ENCODE measurements around the gene CDC42EP2. TPM values are rescaled to one million over a fixed set of nuclear protein-coding genes. Genes with fewer than 3 reads are reported as not detected.

CDC42EP2 gene
- total and polyA plus RNA-seq, 10 of the 15 experiments (the other 5 are each of a cell fraction or from before 2014, with no cell fraction given): 0.03 to 1.2 (median 0.09) TPM; not detected in 3

DNA sequence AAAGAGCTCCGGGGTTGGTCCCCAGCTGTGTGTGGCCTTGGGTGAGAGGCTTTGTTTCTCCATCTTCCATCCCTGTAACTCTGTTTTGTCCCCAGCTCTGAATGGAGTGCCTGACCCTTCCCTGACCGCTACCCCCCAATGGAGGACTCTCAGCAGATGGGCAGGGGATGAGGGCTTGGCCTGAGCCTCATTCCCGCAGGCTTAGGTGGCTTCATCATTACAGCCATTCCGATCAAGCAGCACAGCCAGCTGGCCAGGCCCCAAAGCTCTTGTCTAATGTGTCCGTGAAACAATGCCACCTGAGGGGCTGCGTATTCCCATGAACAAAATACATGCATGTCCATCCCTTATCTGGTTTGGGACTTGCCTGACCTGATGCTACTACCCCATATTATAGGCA lies 3.9 kb upstream of the CDC42EP2 start:
- 77% methylated on average over 5 of the region's 6 CpGs for WGBS (ENCODE audit: insufficient coverage, insufficient replicate concordance, low lambda C conversion rate, missing lambda C conversion rate)
- ChIA-PET CTCF (interaction anchor here (0.8 to 15.4 kb wide), 3 partner anchors 22 to 106 kb away, joined by 3 to 261 read pairs (median 4); partner anchors contain the start of gene DPF2), SMC1A (ENCODE audit: uncharacterized antibody, unreplicated experiment) (interaction anchor here (11.6 kb wide), 1 partner anchor 33 kb away, joined by 180 read pairs; no protein-coding TSS in a partner anchor), POLR2A (no interaction called here), RAD21 (ENCODE audit: unreplicated experiment) (interaction anchor here (1.4 to 7.9 kb wide), 2 partner anchors 19 to 34 kb away, joined by 3 to 254 read pairs; no protein-coding TSS in a partner anchor)
- no peak overlapping the region for H2AFZ ChIP-seq (ENCODE audit: control insufficient read depth, low read depth, low read length)
- H3K27ac ChIP-seq (ENCODE audit: control insufficient read depth, insufficient read depth): no peak overlapping the region
- DNase-seq (ENCODE audit: low read depth, low spot score) (no peak), ATAC-seq (no peak), FAIRE-seq (no peak)
- peaks cover 0 to 1% of the 10 kb centered on the region in 2 experiments; a peak in 2 of 4 replicates for H3K27me3 ChIP-seq (replicated peaks in 1 of 2; ENCODE audit: control insufficient read depth in 2 of 2, insufficient read depth in 2 of 2, low read length in 1 of 2)
- H3K9ac ChIP-seq (ENCODE audit: control insufficient read depth, insufficient read depth, low read length): no peak overlapping the region
- H3K79me2 ChIP-seq (ENCODE audit: control insufficient read depth, insufficient read depth, low read length): no peaks in the 10 kb centered on the region
- intact Hi-C loops (cut with micrococcal nuclease; ENCODE audit: unreplicated experiment) (no loop called here), in situ Hi-C loops (cut with MboI) (no loop called here)
- no peak overlapping the region for H3K4me2 ChIP-seq (ENCODE audit: control insufficient read depth, insufficient read depth)
- no TSS peak for BruUV-seq (replicated peaks)
- no peaks in the 10 kb centered on the region for H3K9me3 ChIP-seq (replicated peaks; ENCODE audit: control insufficient read depth, insufficient read depth, low read length)
- no peak overlapping the region for H3K4me3 ChIP-seq
- no peaks in the 10 kb centered on the region for H3K36me3 ChIP-seq (ENCODE audit: control insufficient read depth in 2 of 2, insufficient read depth in 2 of 2, low read length in 1 of 2)
- H3K4me1 ChIP-seq (ENCODE audit: control insufficient read depth, insufficient read depth, low read length): 0 out of 2 replicates have a peak, but pooled peaks cover 3% of the 10 kb centered on the region
- H4K20me1 ChIP-seq (ENCODE audit: control insufficient read depth, insufficient read depth): no peaks in the 10 kb centered on the region
- TF ChIP-seq NBN (IDR thresholded peaks at IDR 0.05): no peak
- no peak for TF ChIP-seq YY1 (IDR thresholded peaks at IDR 0.05; ENCODE audit: low read depth, low read length)
- TF ChIP-seq, protein P1, sequence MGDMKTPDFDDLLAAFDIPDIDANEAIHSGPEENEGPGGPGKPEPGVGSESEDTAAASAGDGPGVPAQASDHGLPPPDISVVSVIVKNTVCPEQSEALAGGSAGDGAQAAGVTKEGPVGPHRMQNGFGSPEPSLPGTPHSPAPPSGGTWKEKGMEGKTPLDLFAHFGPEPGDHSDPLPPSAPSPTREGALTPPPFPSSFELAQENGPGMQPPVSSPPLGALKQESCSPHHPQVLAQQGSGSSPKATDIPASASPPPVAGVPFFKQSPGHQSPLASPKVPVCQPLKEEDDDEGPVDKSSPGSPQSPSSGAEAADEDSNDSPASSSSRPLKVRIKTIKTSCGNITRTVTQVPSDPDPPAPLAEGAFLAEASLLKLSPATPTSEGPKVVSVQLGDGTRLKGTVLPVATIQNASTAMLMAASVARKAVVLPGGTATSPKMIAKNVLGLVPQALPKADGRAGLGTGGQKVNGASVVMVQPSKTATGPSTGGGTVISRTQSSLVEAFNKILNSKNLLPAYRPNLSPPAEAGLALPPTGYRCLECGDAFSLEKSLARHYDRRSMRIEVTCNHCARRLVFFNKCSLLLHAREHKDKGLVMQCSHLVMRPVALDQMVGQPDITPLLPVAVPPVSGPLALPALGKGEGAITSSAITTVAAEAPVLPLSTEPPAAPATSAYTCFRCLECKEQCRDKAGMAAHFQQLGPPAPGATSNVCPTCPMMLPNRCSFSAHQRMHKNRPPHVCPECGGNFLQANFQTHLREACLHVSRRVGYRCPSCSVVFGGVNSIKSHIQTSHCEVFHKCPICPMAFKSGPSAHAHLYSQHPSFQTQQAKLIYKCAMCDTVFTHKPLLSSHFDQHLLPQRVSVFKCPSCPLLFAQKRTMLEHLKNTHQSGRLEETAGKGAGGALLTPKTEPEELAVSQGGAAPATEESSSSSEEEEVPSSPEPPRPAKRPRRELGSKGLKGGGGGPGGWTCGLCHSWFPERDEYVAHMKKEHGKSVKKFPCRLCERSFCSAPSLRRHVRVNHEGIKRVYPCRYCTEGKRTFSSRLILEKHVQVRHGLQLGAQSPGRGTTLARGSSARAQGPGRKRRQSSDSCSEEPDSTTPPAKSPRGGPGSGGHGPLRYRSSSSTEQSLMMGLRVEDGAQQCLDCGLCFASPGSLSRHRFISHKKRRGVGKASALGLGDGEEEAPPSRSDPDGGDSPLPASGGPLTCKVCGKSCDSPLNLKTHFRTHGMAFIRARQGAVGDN (IDR thresholded peaks at IDR 0.05): no peak
- no peak for TF ChIP-seq EED (IDR thresholded peaks at IDR 0.05; ENCODE audit: low read depth)
- no peak for TF ChIP-seq ZNF274 (IDR thresholded peaks at IDR 0.05; ENCODE audit: insufficient read depth, insufficient read length)
- no peak for TF ChIP-seq SIN3A (IDR thresholded peaks at IDR 0.05; ENCODE audit: low read depth, low read length)
- TF ChIP-seq, protein P2, sequence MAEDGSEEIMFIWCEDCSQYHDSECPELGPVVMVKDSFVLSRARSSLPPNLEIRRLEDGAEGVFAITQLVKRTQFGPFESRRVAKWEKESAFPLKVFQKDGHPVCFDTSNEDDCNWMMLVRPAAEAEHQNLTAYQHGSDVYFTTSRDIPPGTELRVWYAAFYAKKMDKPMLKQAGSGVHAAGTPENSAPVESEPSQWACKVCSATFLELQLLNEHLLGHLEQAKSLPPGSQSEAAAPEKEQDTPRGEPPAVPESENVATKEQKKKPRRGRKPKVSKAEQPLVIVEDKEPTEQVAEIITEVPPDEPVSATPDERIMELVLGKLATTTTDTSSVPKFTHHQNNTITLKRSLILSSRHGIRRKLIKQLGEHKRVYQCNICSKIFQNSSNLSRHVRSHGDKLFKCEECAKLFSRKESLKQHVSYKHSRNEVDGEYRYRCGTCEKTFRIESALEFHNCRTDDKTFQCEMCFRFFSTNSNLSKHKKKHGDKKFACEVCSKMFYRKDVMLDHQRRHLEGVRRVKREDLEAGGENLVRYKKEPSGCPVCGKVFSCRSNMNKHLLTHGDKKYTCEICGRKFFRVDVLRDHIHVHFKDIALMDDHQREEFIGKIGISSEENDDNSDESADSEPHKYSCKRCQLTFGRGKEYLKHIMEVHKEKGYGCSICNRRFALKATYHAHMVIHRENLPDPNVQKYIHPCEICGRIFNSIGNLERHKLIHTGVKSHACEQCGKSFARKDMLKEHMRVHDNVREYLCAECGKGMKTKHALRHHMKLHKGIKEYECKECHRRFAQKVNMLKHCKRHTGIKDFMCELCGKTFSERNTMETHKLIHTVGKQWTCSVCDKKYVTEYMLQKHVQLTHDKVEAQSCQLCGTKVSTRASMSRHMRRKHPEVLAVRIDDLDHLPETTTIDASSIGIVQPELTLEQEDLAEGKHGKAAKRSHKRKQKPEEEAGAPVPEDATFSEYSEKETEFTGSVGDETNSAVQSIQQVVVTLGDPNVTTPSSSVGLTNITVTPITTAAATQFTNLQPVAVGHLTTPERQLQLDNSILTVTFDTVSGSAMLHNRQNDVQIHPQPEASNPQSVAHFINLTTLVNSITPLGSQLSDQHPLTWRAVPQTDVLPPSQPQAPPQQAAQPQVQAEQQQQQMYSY (CRISPR knock-in tag; IDR thresholded peaks at IDR 0.05): no peak
- no peak for TF ChIP-seq EGR1 (IDR thresholded peaks at IDR 0.05; ENCODE audit: borderline replicate concordance in 1 of 2, low read depth in 2 of 2, low read length in 2 of 2)
- TF ChIP-seq, protein P3, sequence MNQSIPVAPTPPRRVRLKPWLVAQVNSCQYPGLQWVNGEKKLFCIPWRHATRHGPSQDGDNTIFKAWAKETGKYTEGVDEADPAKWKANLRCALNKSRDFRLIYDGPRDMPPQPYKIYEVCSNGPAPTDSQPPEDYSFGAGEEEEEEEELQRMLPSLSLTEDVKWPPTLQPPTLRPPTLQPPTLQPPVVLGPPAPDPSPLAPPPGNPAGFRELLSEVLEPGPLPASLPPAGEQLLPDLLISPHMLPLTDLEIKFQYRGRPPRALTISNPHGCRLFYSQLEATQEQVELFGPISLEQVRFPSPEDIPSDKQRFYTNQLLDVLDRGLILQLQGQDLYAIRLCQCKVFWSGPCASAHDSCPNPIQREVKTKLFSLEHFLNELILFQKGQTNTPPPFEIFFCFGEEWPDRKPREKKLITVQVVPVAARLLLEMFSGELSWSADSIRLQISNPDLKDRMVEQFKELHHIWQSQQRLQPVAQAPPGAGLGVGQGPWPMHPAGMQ (IDR thresholded peaks at IDR 0.05; ENCODE audit: borderline replicate concordance): no peak
- no peak for TF ChIP-seq FOXM1 (IDR thresholded peaks at IDR 0.05; ENCODE audit: low read depth, low read length)
- no peak for TF ChIP-seq TCF3 (IDR thresholded peaks at IDR 0.05; ENCODE audit: borderline replicate concordance, insufficient read depth, low read depth, low read length)
- no peak for TF ChIP-seq JUNB (IDR thresholded peaks at IDR 0.05)
- TF ChIP-seq SMAD5 (IDR thresholded peaks at IDR 0.05; ENCODE audit: low read depth): no peak
- TF ChIP-seq TCF7 (IDR thresholded peaks at IDR 0.05; ENCODE audit: borderline replicate concordance): no peak
- TF ChIP-seq, protein P4, sequence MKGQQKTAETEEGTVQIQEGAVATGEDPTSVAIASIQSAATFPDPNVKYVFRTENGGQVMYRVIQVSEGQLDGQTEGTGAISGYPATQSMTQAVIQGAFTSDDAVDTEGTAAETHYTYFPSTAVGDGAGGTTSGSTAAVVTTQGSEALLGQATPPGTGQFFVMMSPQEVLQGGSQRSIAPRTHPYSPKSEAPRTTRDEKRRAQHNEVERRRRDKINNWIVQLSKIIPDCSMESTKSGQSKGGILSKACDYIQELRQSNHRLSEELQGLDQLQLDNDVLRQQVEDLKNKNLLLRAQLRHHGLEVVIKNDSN (IDR thresholded peaks at IDR 0.05; ENCODE audit: borderline replicate concordance, extremely low read length, insufficient read depth, low read depth, low read length): no peak
- TF ChIP-seq SMARCA5 (IDR thresholded peaks at IDR 0.05): no peak

All from GM12878 (cell line).